ENCODE data around the gene SQSTM1. TPM values are rescaled to one million over a fixed set of nuclear protein-coding genes. Genes with fewer than 3 reads are reported as not detected.

Gene SQSTM1
- total RNA-seq: 470 and 485 TPM in 2 replicates

DNA sequence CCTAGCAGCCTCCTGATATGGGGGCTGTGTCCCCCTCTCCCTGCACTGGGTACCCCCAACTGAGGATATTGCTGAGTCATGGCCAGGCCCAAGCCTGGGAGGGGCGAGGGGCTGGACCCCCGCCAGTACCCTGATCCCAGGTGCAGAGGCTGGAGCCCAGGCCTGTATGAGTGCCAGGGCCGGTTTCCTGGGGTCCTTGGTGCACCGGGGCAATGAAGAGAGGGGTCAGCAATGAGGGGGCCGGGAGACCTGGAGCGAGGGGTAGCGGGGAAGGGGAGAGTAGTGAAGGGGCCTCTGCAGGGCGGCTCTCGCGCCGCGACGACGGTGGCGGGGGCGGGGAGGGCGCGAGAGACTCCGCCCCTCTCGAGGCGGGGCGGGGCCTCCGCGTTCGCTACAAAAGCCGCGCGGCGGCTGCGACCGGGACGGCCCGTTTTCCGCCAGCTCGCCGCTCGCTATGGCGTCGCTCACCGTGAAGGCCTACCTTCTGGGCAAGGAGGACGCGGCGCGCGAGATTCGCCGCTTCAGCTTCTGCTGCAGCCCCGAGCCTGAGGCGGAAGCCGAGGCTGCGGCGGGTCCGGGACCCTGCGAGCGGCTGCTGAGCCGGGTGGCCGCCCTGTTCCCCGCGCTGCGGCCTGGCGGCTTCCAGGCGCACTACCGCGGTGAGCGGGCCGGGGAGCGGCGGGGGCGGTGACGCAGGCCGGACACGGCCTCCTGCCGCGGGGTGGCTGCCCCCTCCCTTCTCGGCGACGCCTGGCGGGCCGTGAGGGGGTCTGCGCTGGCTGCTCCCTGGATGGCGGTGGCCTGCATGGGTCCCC, at the start of gene SQSTM1:
SQSTM1 (plus strand) TSS at position 423 of the 815 bp plus-strand sequence; CDS start at position 455, 32 bp downstream.

DNA sequence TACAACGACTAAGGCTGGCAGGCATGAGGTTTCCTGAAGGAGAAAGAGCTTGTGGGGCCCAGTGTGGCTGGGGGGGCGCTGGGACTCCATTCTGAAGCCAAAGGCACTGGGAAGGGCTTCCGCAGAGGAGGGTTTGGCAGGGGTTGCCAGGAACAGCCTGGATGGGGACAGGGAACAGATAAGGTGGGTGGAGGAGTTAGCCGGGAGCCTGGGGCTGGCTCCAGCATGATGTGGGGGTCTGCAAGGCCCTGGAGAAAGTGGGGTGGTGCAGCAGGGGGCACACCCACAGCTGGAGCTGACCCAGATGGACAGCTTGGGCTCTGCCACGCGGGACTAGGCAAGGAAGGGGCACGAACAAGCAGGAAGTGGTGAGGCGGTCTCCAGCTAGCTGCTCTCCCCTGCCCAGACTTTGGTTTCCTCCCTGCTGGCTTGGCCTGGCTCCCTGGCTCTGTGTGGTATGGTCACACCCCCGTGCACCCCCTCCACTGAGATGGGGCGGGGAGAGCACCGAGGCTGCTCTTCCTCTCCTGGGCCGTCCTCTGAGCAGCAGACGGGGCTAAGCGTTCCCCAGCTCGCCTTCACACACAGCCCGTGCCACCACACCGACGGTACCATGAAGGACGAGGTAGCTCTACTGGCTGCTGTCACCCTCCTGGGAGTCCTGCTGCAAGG, 27.1 kb upstream of the SQSTM1 start, which contains the start of gene LTC4S:
LTC4S (plus strand) TSS at position 519 of the 672 bp plus-strand sequence; CDS start at position 614, 95 bp downstream.

DNA sequence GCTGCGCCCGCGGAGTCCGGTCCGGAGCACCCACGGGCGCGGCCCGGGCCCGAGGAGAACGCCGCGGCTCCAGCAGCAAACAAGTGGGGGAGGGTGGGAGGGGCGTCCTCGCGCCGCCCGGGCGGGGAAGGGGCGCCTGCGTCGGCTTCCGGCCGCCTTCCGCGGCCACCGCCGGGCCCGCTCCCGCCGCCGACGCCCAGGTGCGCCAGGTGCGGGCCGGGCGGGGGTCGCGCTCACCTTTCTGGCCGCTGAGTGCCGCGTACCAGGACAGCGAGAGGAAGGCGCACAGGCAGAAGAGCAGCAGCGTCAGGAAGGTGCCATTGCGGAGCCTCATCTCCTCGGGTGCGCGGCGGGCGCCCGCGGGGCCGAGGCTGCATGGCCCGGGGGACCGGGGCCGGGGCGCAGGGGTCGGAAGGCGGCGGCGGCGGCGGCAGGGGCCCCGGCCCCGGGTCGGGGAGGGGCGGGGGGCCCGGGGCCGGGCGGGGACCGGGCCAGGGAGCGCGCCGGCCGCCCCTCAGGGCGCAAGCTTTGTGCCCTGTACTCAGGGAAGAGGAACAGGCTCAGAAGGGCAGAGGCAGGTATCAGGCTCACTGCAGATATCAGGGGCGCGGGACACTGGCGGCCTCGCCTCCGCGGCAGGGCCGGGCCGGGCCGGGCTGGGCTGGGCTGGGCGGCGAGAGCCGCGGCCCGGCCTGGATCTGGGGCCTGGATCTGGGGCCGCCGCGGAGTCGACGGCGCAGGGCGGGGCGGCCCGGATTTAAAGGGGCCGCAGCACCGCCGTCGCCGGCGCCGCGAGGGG, 14.3 kb upstream of the SQSTM1 start, which contains the start of gene MGAT4B:
MGAT4B (minus strand) TSS at position 617 of the 799 bp plus-strand sequence; CDS start at position 334, 283 bp downstream.

DNA sequence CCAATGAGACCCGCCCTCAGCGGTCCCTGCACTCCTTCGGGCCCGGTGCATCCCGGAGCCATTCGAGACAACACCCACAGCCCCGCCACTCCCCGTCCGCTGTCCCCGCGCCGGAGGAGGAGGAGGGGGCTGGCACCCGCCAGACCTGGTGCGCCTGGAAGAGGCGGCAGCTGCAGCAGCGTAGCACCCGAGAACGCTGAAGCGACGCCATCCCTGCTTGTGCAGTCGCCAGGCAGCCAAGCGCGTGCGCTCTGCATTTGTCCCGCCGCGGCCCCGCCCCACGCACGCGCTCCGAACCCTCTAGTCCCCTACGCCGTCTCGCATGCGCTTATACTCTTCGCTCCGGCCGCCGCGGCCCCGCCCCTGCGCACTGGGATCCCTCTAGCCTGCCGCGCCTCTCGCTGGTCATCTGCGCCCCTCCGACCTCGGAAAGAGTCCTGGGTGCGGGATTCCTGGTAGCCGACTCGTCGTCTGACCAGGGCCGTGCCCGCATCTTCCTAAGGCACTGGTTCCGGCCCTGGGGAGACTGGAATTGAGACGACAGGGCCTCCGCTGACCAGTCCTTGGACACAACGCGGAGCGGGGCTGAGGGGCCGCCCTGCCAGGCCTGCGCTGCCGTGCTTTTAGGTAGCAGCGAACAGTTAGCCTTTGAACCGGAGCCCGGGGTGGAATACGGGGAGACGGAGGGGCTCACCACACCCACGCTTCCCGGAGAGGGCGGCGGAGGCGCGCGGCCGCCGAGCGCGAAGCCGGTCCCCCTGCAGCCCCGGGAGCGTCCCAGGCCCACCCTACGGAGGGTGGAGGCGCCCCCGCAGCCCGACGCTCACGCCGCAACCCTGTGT, 38.1 kb downstream of the SQSTM1 start, which contains the start of gene MRNIP:
MRNIP (minus strand) TSS at position 232 of the 842 bp plus-strand sequence; CDS start at position 211, 21 bp downstream.

Small RNA genes lying within 50 kb of the gene (small RNA-seq; reads per million reads assigned to genes)
- gene MIR1229: 0.40 reads per million, percentile 21 among the genes with 10 or more reads in this experiment
- not detected for gene RF00019

Other genes starting within 250 kb of the SQSTM1 start
- gene HNRNPH1, start 197.2 kb upstream of the SQSTM1 start, total RNA-seq: 442 and 529 TPM in 2 replicates
- gene CBY3, start 139.9 kb upstream of the SQSTM1 start, total RNA-seq: not detected in 2 replicates
- 651 and 801 TPM in 2 replicates for gene CANX, start 121.9 kb upstream of the SQSTM1 start, total RNA-seq
- gene MAML1, start 88.1 kb upstream of the SQSTM1 start, total RNA-seq: 14.7 and 15.2 TPM in 2 replicates
- gene LTC4S, start 26.9 kb upstream of the SQSTM1 start, total RNA-seq: 0.57 and 1.3 TPM in 2 replicates
- 167 and 174 TPM in 2 replicates for gene MGAT4B, start 14.0 kb upstream of the SQSTM1 start, total RNA-seq
- gene MRNIP, start 37.9 kb downstream of the SQSTM1 start, total RNA-seq: 7.5 and 12.1 TPM in 2 replicates
- 94.7 and 101 TPM in 2 replicates for gene TBC1D9B, start 87.0 kb downstream of the SQSTM1 start, total RNA-seq

Measured in vein endothelial cell (primary cell).